ENCODE data around the gene UBL7. TPM values are rescaled to one million over a fixed set of nuclear protein-coding genes. Genes with fewer than 3 reads are reported as not detected.

UBL7 gene
- total and polyA plus RNA-seq, 2 of the 8 experiments (the other 6 are each of a cell fraction or from before 2014, with no cell fraction given) = 71.5 to 183 TPM

DNA sequence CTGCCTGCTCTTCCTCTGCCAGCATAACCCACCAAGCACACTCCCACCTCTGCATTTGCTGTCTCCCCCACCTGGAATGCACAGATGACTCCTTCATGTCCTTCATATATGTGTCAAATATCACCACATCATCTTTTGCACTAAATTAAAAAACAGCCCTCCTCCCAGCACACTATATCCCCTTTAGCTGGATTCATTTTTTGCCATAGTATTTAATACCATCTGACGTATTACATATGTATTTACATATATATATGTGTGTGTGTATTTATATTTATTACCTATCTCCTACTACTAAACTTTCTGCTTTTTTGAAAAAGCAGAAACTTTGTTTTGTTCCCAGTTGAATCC, 29.4 kb upstream of the UBL7 start:
- Histone ChIP-seq H3K79me1 (ENCODE audit: low read depth, low read length) (0 out of 2 replicates have a peak, but pooled peaks cover 2% of the 10 kb centered on the region), H2AK5ac (ENCODE audit: low read depth, low read length) (no peak overlapping the region), H3K56ac (replicated peaks; ENCODE audit: insufficient read length, low read depth, low read length) (no peak overlapping the region), H4K5ac (ENCODE audit: insufficient read length, low read depth, low read length) (no peak overlapping the region), H3K9ac (replicated peaks in 1 of 4; ENCODE audit: extremely low read depth in 1 of 4, low read depth in 3 of 4, low read length in 3 of 4) (peak overlapping the region in 1 of 4 experiments; percentile 34; a peak in 1 of 7 replicates), H2BK5ac (ENCODE audit: low read depth, low read length) (peak overlapping the region; percentile 81), H3K79me2 (ENCODE audit: control insufficient read depth in 1 of 2, insufficient read depth in 2 of 2, low read length in 2 of 2) (no peaks in the 10 kb centered on the region), H3K23me2 (ENCODE audit: low read depth, low read length) (no peaks in the 10 kb centered on the region), H3K14ac (ENCODE audit: insufficient read length) (no peak overlapping the region), H3K36me3 (ENCODE audit: control insufficient read depth in 2 of 4, insufficient read depth in 4 of 4, low read length in 3 of 4) (no peaks in the 10 kb centered on the region), H3K23ac (ENCODE audit: insufficient read length) (no peak overlapping the region), H2BK120ac (replicated peaks; ENCODE audit: low read depth, low read length) (no peak overlapping the region), H3K18ac (ENCODE audit: extremely low read depth, low read length) (peak overlapping the region; percentile 85; the same call in 1 of the 2 replicates), H2BK20ac (ENCODE audit: low read length) (peak overlapping the region; percentile 48; the same call in 1 of the 2 replicates), H3K9me3 (ENCODE audit: insufficient read depth in 2 of 2, low read depth in 1 of 2, low read length in 1 of 2) (no peaks in the 10 kb centered on the region), H3K4me3 (ENCODE audit: extremely low read depth in 1 of 4, insufficient read depth in 2 of 4, low read depth in 3 of 4, low read length in 4 of 4) (no peak overlapping the region; a peak in 1 of 8 replicates), H3K27ac (ENCODE audit: low read depth, low read length) (no peak overlapping the region), H4K91ac (replicated peaks; ENCODE audit: insufficient read length, low read length) (peak overlapping the region; percentile 89), H3K27me3 (replicated peaks in 1 of 4; ENCODE audit: control insufficient read depth in 3 of 4, extremely low read depth in 1 of 4, insufficient read depth in 3 of 4, low read length in 3 of 4) (no peaks in the 10 kb centered on the region), H4K20me1 (replicated peaks in 1 of 2; ENCODE audit: control insufficient read depth in 1 of 2, insufficient read depth in 2 of 2, low read length in 2 of 2) (no peaks in the 10 kb centered on the region), H3K4ac (replicated peaks; ENCODE audit: insufficient read length, low read depth, low read length) (peak overlapping the region; percentile 71), H2BK12ac (ENCODE audit: low read depth, low read length) (no peak overlapping the region), H4K8ac (ENCODE audit: extremely low read depth, insufficient read depth, low read length) (peak overlapping the region; percentile 85; the same call in 1 of the 2 replicates), H2BK15ac (ENCODE audit: low read length) (peak overlapping the region; percentile 83), H3K4me2 (ENCODE audit: insufficient read depth in 1 of 2, low read depth in 2 of 2, low read length in 2 of 2) (peak overlapping the region in 1 of 2 experiments; percentile 57; a peak in 3 of 4 replicates), H3K4me1 (replicated peaks in 1 of 4; ENCODE audit: control insufficient read depth in 3 of 4, insufficient read depth in 4 of 4, low read length in 3 of 4) (peaks cover 0 to 4% (median 4%) of the 10 kb centered on the region in 4 experiments; a peak in 5 of 7 replicates), H2AFZ (ENCODE audit: low read length) (peak overlapping the region; percentile 99)
- TF ChIP-seq EGR1 (IDR thresholded peaks at IDR 0.05; ENCODE audit: borderline replicate concordance, low read depth, low read length) (no peak), SIN3A (conservative IDR thresholded peaks at IDR 0.05 in 1 of 2, IDR thresholded peaks at IDR 0.05 in 1 of 2; ENCODE audit: low read depth in 1 of 2, low read length in 2 of 2) (no peak), CHD2 (IDR thresholded peaks at IDR 0.05; ENCODE audit: low read length) (no peak), CEBPB (IDR thresholded peaks at IDR 0.05; ENCODE audit: low read depth, low read length) (no peak), RBBP5 (IDR thresholded peaks at IDR 0.05; ENCODE audit: borderline replicate concordance, low read depth, low read length) (no peak), NANOG (IDR thresholded peaks at IDR 0.05; ENCODE audit: insufficient read depth, low read depth, low read length, poor library complexity, severe bottlenecking) (no peak), SUZ12 (IDR thresholded peaks at IDR 0.05; ENCODE audit: low read length) (no peak), KDM4A (IDR thresholded peaks at IDR 0.05; ENCODE audit: low read depth, low read length, severe bottlenecking) (no peak)
- TF ChIP-seq, protein P1, sequence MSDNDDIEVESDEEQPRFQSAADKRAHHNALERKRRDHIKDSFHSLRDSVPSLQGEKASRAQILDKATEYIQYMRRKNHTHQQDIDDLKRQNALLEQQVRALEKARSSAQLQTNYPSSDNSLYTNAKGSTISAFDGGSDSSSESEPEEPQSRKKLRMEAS (IDR thresholded peaks at IDR 0.05) = no peak
- WGBS, 2 experiments (ENCODE audit: extremely low coverage in 1 of 2, insufficient coverage in 1 of 2, insufficient read length in 1 of 2, insufficient replicate concordance in 2 of 2, low coverage in 1 of 2, low lambda C conversion rate in 2 of 2, missing lambda C conversion rate in 1 of 2) = 91% methylated on average over 1 of the region's 1 CpG; no CpG with 5 or more reads in 1 of the 2 experiments
- POLR2A ChIA-PET (ENCODE audit: partially characterized antibody) = interaction anchor here (1.0 to 1.3 kb wide), 2 partner anchors 17 to 40 kb away, joined by 3 to 4 read pairs; no protein-coding TSS in a partner anchor
- DNase-seq (ENCODE audit: low read depth in 1 of 2, low spot score in 2 of 2) = no peak
- no peak for FAIRE-seq
- CTCF ChIA-PET (ENCODE audit: partially characterized antibody) = interaction anchor here (0.8 to 3.9 kb wide), 14 partner anchors 9 to 116 kb away, joined by 3 to 22 read pairs (median 6); partner anchors contain the start of gene UBL7

Data from H1 (cell line).